ENCODE data around the gene ANTXR1. TPM values are rescaled to one million over a fixed set of nuclear protein-coding genes. Genes with fewer than 3 reads are reported as not detected.

ANTXR1 gene
- total RNA-seq, 1 experiment from 2014 or later, result 30.8 TPM

DNA sequence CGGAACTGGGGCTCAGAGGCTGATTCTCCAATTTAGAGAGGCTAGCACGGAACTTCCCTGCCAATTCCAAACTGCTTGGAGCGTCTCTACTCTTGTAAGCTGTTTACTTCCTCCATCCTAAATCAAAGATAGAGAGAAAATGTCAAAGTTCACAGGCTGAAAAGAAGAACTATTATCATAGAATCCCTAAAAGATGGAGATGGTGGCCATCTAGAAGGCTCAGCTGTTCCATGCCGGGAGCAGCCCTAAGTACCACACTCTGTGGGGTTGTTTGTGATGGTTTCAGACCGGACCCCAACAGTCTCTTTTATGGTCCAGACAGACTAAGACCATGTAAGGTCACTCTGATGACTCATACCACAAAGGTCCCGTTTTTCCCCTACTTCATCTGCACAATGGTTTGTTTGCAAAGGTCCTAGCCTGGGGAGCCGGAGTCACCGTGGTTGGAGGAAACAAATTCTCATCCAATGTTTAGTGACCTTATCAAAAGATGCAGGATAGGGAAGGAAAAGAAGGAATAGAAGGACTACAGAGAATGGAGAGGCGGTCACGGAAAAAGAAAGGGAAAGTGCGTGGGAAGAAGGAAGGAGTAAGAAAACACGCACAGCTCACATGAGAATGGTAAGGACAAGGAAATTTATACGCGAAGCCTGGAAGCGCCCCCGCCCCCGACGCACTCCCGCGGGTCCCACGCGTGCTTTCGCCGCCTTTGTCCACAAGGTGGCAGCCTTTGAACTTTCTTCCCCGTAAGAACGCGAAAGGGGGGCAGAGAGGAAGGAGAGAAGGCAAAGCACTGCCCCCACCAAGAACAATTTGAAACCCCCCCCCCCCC lies 453 bp upstream of the ANTXR1 start:
- no peaks in the 10 kb centered on the region for H3K27me3 ChIP-seq (replicated peaks)
- H3K27ac ChIP-seq, result no peak overlapping the region
- peak; percentile 70 to 90 for DNase-seq (ENCODE audit: low read depth in 1 of 2, low spot score in 2 of 2)

DNA sequence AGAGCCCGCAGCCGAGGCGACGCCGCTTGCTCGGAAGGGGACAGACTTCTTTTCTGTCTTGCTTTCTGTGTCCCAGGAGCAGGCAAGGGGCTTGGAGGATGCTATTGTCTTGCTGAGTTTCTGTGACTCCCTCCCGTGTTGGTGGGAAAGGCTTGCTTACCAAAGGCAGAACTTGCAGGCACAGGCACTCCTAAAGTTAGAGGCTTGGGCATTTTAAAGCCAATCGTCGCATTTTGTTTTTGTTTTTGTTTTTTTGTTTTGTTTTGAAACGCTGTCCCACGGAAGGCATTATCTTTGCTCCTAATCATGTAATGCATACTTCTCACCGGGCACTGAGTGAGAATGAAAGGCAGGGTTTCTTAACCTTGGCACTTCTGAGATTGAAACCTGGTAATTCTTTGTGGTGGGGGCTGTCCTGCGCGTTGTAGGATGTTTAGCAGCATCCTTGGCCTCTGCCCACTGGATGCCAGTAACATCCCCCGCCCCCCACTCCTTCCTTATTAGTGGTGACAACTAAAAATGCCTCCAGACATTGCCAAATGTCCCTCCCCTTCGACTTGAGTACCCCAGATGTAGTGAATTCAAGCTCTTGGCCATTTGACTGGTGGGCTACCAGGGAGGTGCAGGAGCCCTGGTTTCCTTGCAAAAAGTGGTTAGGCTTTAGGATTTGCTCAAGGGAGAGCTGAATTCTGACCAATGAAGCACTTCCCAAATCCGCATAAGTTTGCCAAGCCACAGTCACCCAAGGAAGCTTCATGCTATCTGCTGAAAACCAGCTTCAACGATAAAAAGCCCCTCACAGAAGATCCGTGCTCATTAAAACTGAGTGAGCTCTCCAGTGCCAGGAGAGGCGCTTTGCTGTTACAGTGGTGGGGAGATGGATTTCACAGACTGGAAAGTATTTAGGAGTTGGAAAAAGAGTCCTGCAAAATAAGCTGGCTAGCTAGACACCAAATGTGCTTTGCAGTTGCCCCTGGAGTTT lies 1.2 kb downstream of the ANTXR1 start:
- peak in 1 of 2 experiments; percentile 50 for DNase-seq (ENCODE audit: low read depth in 1 of 2, low spot score in 2 of 2)
- Histone ChIP-seq H3K27ac (peak overlapping the region; percentile 40; the same call in 1 of the 2 replicates), H3K4me1 (replicated peaks) (peaks cover 20% of the 10 kb centered on the region), H3K4me3 (peak overlapping the region; percentile 80), H3K9me3 (replicated peaks) (no peaks in the 10 kb centered on the region), H3K27me3 (replicated peaks) (no peaks in the 10 kb centered on the region), H3K36me3 (peaks cover 8% of the 10 kb centered on the region)

More for the DNA sequence above, 453 bp upstream of the ANTXR1 start:
- peaks cover 4% of the 10 kb centered on the region for H3K36me3 ChIP-seq
- no peaks in the 10 kb centered on the region for H3K9me3 ChIP-seq (replicated peaks)
- peaks cover 20% of the 10 kb centered on the region for H3K4me1 ChIP-seq (replicated peaks)
- peak overlapping the region; percentile 80 for H3K4me3 ChIP-seq

DNA sequence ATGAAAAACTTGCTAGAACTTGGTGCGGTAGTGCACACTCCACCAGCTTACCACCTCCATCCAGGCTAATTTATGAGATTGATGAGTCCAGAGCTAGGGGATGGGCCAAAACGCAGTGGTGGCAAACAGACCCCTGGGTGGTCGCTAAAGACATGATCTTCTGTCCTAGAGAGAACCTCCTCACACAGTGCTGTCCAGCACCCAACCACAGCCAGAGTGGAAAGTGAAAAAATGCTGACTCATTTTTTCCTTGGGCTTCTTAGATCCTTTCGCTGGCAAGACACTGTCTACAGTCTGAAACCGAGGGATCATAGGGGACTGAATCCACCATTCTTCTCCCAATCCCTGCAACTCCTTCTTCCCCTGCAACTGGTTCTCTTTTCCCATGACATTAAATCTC lies 4.1 kb downstream of the ANTXR1 start:
- Histone ChIP-seq H3K4me1 (replicated peaks) (peaks cover 29% of the 10 kb centered on the region), H3K27me3 (replicated peaks) (no peaks in the 10 kb centered on the region), H3K9me3 (replicated peaks) (no peaks in the 10 kb centered on the region), H3K27ac (no peak overlapping the region), H3K4me3 (no peak overlapping the region), H3K36me3 (peaks cover 15% of the 10 kb centered on the region)
- no peak for DNase-seq (ENCODE audit: low read depth in 1 of 2, low spot score in 2 of 2)

GRCh38 chr2:69017835-69018234 lies 4.9 kb downstream of the ANTXR1 start:
- H3K4me3 ChIP-seq, result no peak overlapping the region
- no peak for DNase-seq (ENCODE audit: low read depth in 1 of 2, low spot score in 2 of 2)
- no peaks in the 10 kb centered on the region for H3K27me3 ChIP-seq (replicated peaks)
- H3K36me3 ChIP-seq, result peaks cover 15% of the 10 kb centered on the region
- no peaks in the 10 kb centered on the region for H3K9me3 ChIP-seq (replicated peaks)
- H3K4me1 ChIP-seq (replicated peaks), result peaks cover 25% of the 10 kb centered on the region
- H3K27ac ChIP-seq, result no peak overlapping the region

- H3K36me3 ChIP-seq, result peaks cover 11% of the 10 kb centered on the region; the same call in 1 of the 2 replicates
- no peak for DNase-seq (ENCODE audit: low read depth in 1 of 2, low spot score in 2 of 2)
- H3K4me1 ChIP-seq (replicated peaks), result peaks cover 25% of the 10 kb centered on the region
- H3K9me3 ChIP-seq (replicated peaks), result no peaks in the 10 kb centered on the region
- no peaks in the 10 kb centered on the region for H3K27me3 ChIP-seq (replicated peaks)
- H3K27ac ChIP-seq, result no peak overlapping the region
- H3K4me3 ChIP-seq, result no peak overlapping the region
Measured at GRCh38 chr2:69018678-69019095, 5.7 kb downstream of the ANTXR1 start.

- Histone ChIP-seq H3K4me1 (replicated peaks) (peaks cover 18% of the 10 kb centered on the region), H3K27ac (no peak overlapping the region)
- DNase-seq (ENCODE audit: low read depth in 1 of 2, low spot score in 2 of 2), result no peak
Measured at GRCh38 chr2:69020496-69021426, 7.8 kb downstream of the ANTXR1 start.

DNA sequence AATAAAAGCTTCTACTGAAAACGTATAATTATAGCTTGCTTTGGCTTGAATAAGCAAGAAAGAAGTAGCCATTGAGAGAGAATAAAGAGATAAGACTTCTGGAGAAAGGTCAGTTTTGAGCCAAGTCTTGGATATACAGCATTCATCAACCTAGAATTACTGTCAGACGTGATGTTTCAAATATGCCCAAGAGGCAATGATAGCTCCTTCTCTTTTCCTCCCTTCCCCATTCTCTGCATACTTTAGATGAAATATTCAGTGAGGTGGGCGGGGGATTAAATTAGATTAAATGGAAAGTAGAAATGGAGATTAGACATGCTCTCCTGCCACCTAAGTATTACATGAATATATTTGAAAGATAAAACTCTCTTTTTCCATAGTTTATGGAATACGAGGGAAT lies 8.7 kb downstream of the ANTXR1 start:
- Histone ChIP-seq H3K27ac (no peak overlapping the region), H3K4me1 (replicated peaks) (peaks cover 17% of the 10 kb centered on the region), H3K9me3 (replicated peaks) (no peaks in the 10 kb centered on the region), H3K4me3 (no peak overlapping the region), H3K27me3 (replicated peaks) (no peaks in the 10 kb centered on the region), H3K36me3 (peaks cover 18% of the 10 kb centered on the region; the same call in 1 of the 2 replicates)
- DNase-seq (ENCODE audit: low read depth in 1 of 2, low spot score in 2 of 2), result no peak

More at GRCh38 chr2:69020496-69021426, 7.8 kb downstream of the ANTXR1 start:
- no peaks in the 10 kb centered on the region for H3K9me3 ChIP-seq (replicated peaks)
- no peak overlapping the region for H3K4me3 ChIP-seq
- H3K36me3 ChIP-seq, result peaks cover 12% of the 10 kb centered on the region; the same call in 1 of the 2 replicates
- H3K27me3 ChIP-seq (replicated peaks), result no peaks in the 10 kb centered on the region

DNA sequence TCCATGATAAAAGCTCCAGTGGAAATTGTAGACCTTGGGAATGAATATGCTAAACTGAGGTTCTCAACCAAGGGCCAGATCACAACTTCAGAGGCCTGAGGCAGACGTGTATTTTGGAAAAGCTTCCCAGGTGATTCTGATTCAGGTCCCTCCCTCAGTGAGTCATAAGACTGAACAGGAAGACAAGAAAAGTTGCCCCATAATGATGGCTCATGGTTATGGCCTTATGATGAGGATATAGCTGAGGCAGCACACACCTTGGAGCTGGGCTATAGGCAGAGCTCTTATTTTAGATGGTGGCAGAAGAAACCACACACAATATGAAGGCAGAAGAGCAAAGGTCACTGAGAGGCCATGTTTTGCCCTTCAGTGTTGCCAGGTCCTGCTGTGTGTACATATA lies 9.6 kb downstream of the ANTXR1 start:
- Histone ChIP-seq H3K36me3 (peaks cover 18% of the 10 kb centered on the region; the same call in 1 of the 2 replicates), H3K27me3 (replicated peaks) (no peaks in the 10 kb centered on the region), H3K4me3 (no peak overlapping the region), H3K4me1 (replicated peaks) (peaks cover 10% of the 10 kb centered on the region; the same call in 1 of the 2 replicates), H3K9me3 (replicated peaks) (no peaks in the 10 kb centered on the region), H3K27ac (no peak overlapping the region)
- no peak for DNase-seq (ENCODE audit: low read depth in 1 of 2, low spot score in 2 of 2)

DNA sequence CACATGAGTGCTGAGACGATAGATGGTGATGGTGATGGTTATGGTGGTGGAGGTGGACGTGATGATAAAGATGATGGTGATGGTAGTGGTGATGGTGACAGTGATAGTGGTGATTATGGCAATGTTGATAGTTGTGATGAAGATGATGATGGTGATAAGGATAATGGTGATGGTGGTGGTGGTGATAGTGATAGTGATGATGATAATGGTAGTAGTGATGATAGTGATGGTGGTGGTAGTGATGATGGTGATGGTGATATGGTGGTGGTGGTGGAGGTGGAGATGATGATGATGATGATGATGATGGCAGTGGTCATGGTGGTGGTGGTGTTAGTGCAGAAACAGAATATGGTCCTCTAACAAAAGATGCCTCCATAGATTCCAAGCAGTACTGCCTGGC lies 10.3 kb downstream of the ANTXR1 start:
- Histone ChIP-seq H3K36me3 (peaks cover 16% of the 10 kb centered on the region; the same call in 1 of the 2 replicates), H3K9me3 (replicated peaks) (no peaks in the 10 kb centered on the region), H3K4me1 (replicated peaks) (peaks cover 10% of the 10 kb centered on the region; the same call in 1 of the 2 replicates), H3K4me3 (no peak overlapping the region), H3K27me3 (replicated peaks) (no peaks in the 10 kb centered on the region), H3K27ac (no peak overlapping the region)
- no peak for DNase-seq (ENCODE audit: low read depth in 1 of 2, low spot score in 2 of 2)

GRCh38 chr2:69026026-69026425 lies 13.0 kb downstream of the ANTXR1 start:
- H3K27ac ChIP-seq, result no peak overlapping the region
- peaks cover 13% of the 10 kb centered on the region; the same call in 1 of the 2 replicates for H3K36me3 ChIP-seq
- DNase-seq (ENCODE audit: low read depth in 1 of 2, low spot score in 2 of 2), result no peak
- no peaks in the 10 kb centered on the region for H3K27me3 ChIP-seq (replicated peaks)
- no peaks in the 10 kb centered on the region for H3K9me3 ChIP-seq (replicated peaks)
- no peak overlapping the region for H3K4me3 ChIP-seq
- H3K4me1 ChIP-seq (replicated peaks), result peaks cover under 1% of the 10 kb centered on the region

GRCh38 chr2:69026691-69027459 lies 13.9 kb downstream of the ANTXR1 start:
- no peak for DNase-seq (ENCODE audit: low read depth in 1 of 2, low spot score in 2 of 2)
- Histone ChIP-seq H3K4me3 (no peak overlapping the region), H3K9me3 (replicated peaks) (no peaks in the 10 kb centered on the region), H3K36me3 (peaks cover 7% of the 10 kb centered on the region; the same call in 1 of the 2 replicates), H3K4me1 (replicated peaks) (peaks cover 7% of the 10 kb centered on the region), H3K27me3 (replicated peaks) (no peaks in the 10 kb centered on the region), H3K27ac (no peak overlapping the region)

- no peak overlapping the region for H3K4me3 ChIP-seq
- H3K27me3 ChIP-seq (replicated peaks), result no peaks in the 10 kb centered on the region
- no peaks in the 10 kb centered on the region for H3K9me3 ChIP-seq (replicated peaks)
- no peak for DNase-seq (ENCODE audit: low read depth in 1 of 2, low spot score in 2 of 2)
- H3K4me1 ChIP-seq (replicated peaks), result peaks cover 30% of the 10 kb centered on the region
- H3K36me3 ChIP-seq, result peaks cover 4% of the 10 kb centered on the region; the same call in 1 of the 2 replicates
- no peak overlapping the region for H3K27ac ChIP-seq
Measured at GRCh38 chr2:69030800-69031428, 17.9 kb downstream of the ANTXR1 start.
